ENCODE measurements around the gene ZNF524.
A peak's percentile ranks its signal among the peaks of the same experiment; 100 is the strongest.

Gene ZNF524

GRCh38 chr19:55621673-55622231 lies 21.7 kb downstream of the ZNF524 start:
- peak; percentile 25 for DNase-seq

GRCh38 chr19:55622242-55622969 lies 22.3 kb downstream of the ZNF524 start:
- peak; percentile 32 for DNase-seq

GRCh38 chr19:55623130-55623529 lies 23.0 kb downstream of the ZNF524 start:
- DNase-seq: no peak

- no peak for DNase-seq
Measured at GRCh38 chr19:55623561-55623960, 23.5 kb downstream of the ZNF524 start.

- peak; percentile 95 for DNase-seq
Measured at GRCh38 chr19:55624109-55625003, 24.3 kb downstream of the ZNF524 start, which contains the start of gene ZNF784. Gene ZNF784 (minus strand): TSS chr19:55624566. CDS start chr19:55624561, 5 bp downstream.

- DNase-seq: no peak
Measured at GRCh38 chr19:55625004-55625326, 24.9 kb downstream of the ZNF524 start.

- no peak for DNase-seq
Measured at GRCh38 chr19:55626350-55626749, 26.3 kb downstream of the ZNF524 start.

- peak; percentile 91 for DNase-seq
Measured at GRCh38 chr19:55632463-55632834, 32.4 kb downstream of the ZNF524 start.

- DNase-seq: no peak
Measured at GRCh38 chr19:55633861-55634260, 33.8 kb downstream of the ZNF524 start.

- no peak for DNase-seq
Measured at GRCh38 chr19:55635334-55635717, 35.2 kb downstream of the ZNF524 start.

GRCh38 chr19:55635856-55636440 lies 35.9 kb downstream of the ZNF524 start:
- no peak for DNase-seq

GRCh38 chr19:55636723-55637122 lies 36.6 kb downstream of the ZNF524 start:
- no peak for DNase-seq

- no peak for DNase-seq
Measured at GRCh38 chr19:55637534-55637933, 37.4 kb downstream of the ZNF524 start.

- DNase-seq: peak; percentile 45
Measured at GRCh38 chr19:55638864-55639359, 38.8 kb downstream of the ZNF524 start.

- DNase-seq: peak; percentile 82
Measured at GRCh38 chr19:55640043-55640576, 40.0 kb downstream of the ZNF524 start.

GRCh38 chr19:55640577-55641425 lies 40.7 kb downstream of the ZNF524 start, which contains the start of gene ZNF580:
Gene ZNF580 (plus strand): TSS chr19:55641002. CDS start chr19:55642509, 1,507 bp downstream.
- DNase-seq: peak; percentile 89

- DNase-seq: peak; percentile 23
Measured at GRCh38 chr19:55641426-55642152, 41.5 kb downstream of the ZNF524 start.

- peak; percentile 49 for DNase-seq
Measured at GRCh38 chr19:55642153-55643002, 42.3 kb downstream of the ZNF524 start.

- DNase-seq: peak; percentile 84
Measured at GRCh38 chr19:55643003-55643886, 43.2 kb downstream of the ZNF524 start, which contains the start of gene ZNF581. Gene ZNF581 (plus strand): TSS chr19:55643649. CDS start chr19:55644572, 923 bp downstream.

All from femur (tissue), 1 donor.